SJSA1 (cell line): ENCODE measurements around the gene PRKCH. TPM values are rescaled to one million over a fixed set of nuclear protein-coding genes. Genes with fewer than 3 reads are reported as not detected.

Experiments used
- DNase-seq, 2 experiments: peaks; one replicate each; pipeline ENCODE4 v3.0.0-alpha.2; 2015 to 2020; ENCODE audit warnings: low spot score in 2 of 2, low read depth in 1 of 2
- H3K27ac ChIP-seq: fragments of 250-450 bp; sonication (Bioruptor Pico); 2 replicates; pipeline ENCODE4 v1.5.1; 2020; ENCODE audit warnings: mild to moderate bottlenecking, moderate library complexity
- H3K27me3 ChIP-seq: fragments of 250-450 bp; sonication (Bioruptor Pico); replicated peaks from 2 replicates; pipeline ENCODE4 v1.5.1; 2020; ENCODE audit warnings: mild to moderate bottlenecking, moderate library complexity
- H3K36me3 ChIP-seq: fragments of 250-450 bp; sonication (Bioruptor Pico); 2 replicates; pipeline ENCODE4 v1.5.1; 2020; ENCODE audit warnings: mild to moderate bottlenecking
- H3K4me1 ChIP-seq: fragments of 250-450 bp; sonication (Bioruptor Pico); replicated peaks from 2 replicates; pipeline ENCODE4 v1.6.1; 2021; ENCODE audit warnings: mild to moderate bottlenecking
- H3K4me3 ChIP-seq: fragments of 250-450 bp; sonication (Bioruptor Pico); 2 replicates; pipeline ENCODE4 v1.5.1; 2020; ENCODE audit warnings: mild to moderate bottlenecking
- H3K9me3 ChIP-seq: fragments of 250-450 bp; sonication (Bioruptor Pico); replicated peaks from 2 replicates; pipeline ENCODE4 v1.5.1; 2020; ENCODE audit warnings: mild to moderate bottlenecking
- total RNA-seq: library from RNA; depleted of rRNA; stranded (reverse); fragments of >200 nt; shearing (Covaris generic); gene quantifications from 2 replicates; pipeline ENCODE4 v1.2.3, GENCODE V29; 2014

PRKCH gene
- total RNA-seq, 1 experiment from 2014 or later, result 5.7 TPM

DNA sequence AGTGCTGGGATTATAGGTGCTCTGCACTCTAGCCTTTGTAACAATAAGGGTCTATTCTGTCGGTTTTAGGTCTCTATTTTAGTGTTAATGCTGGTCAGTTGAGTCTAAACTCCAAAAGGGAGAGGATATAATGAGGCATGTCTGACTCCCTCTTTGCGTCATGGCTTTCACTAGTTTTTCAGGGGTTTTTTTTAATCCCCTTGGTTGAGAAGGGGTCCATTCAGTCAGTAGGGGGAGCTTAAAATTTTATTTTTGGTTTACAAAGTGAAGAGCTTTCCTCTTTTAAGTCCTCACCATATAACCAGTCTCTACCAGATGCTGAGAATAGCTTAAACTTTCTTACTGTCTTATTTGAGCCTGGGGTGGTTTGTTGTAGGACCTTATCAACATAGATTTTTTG is 106.9 kb downstream of the PRKCH start:
- H3K4me3 ChIP-seq, result no peak overlapping the region
- H3K27ac ChIP-seq, result no peak overlapping the region
- no peaks in the 10 kb centered on the region for H3K9me3 ChIP-seq
- no peaks in the 10 kb centered on the region for H3K4me1 ChIP-seq
- no peaks in the 10 kb centered on the region for H3K36me3 ChIP-seq
- no peaks in the 10 kb centered on the region for H3K27me3 ChIP-seq
- DNase-seq, result no peak

DNA sequence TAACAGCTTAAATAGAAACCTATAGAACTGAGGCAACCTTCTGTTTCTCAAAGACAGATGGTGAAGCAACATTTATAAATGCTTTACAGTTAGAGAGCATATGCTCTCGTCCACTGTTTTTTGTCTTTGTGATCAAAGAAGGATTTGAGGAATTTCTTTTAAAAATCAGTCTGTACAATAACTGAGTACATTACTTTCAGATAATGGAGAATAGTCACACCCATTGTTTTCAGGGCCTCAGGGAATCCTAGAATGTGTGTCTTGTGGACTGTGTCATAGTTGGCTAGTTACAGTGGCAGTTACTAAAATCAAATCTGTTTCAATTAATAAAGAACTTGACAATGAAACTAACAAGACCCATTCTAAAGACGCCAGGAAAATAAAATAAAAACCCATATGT is 107.9 kb downstream of the PRKCH start:
- DNase-seq, result no peak
- H3K36me3 ChIP-seq, result no peaks in the 10 kb centered on the region
- H3K27ac ChIP-seq, result no peak overlapping the region
- H3K4me3 ChIP-seq, result no peak overlapping the region
- H3K27me3 ChIP-seq, result no peaks in the 10 kb centered on the region
- H3K9me3 ChIP-seq, result no peaks in the 10 kb centered on the region
- H3K4me1 ChIP-seq, result no peaks in the 10 kb centered on the region; the same call in 1 of the 2 replicates

DNA sequence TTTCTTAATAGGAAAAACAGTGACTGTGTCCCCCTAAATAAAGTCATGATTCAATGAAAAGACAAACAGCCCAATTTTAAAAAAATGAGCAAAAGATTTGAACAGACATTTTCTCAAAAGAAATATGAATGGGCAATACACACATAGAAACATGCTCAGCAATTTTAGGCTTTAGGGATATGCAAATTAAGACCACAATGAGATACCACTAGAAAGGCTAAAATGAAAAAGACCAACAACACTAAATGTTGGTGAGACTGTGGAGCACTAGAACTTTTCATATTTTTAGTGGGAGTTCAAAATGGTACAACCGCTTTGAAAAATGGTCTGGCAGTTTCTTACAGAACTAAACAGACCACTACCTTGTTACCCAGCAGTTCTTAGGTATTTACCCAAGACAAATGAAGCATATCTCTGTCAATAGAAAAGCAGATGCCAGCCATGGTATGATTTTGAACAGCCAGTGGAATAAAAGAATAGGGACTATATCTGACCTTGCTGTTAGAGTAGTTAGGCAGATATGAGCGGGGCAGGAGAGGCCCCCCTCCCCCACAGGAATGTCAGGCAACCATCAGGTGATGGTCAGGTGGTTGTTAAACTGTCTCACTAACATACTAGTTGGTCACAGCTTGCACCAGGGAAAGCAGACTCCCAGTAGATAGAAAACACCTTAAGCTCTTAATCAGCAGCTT is 108.8 kb downstream of the PRKCH start:
- no peaks in the 10 kb centered on the region; the same call in 1 of the 2 replicates for H3K4me1 ChIP-seq
- H3K27me3 ChIP-seq, result no peaks in the 10 kb centered on the region
- H3K27ac ChIP-seq, result no peak overlapping the region
- no peak for DNase-seq
- no peaks in the 10 kb centered on the region for H3K9me3 ChIP-seq
- H3K36me3 ChIP-seq, result no peaks in the 10 kb centered on the region
- H3K4me3 ChIP-seq, result no peak overlapping the region

DNA sequence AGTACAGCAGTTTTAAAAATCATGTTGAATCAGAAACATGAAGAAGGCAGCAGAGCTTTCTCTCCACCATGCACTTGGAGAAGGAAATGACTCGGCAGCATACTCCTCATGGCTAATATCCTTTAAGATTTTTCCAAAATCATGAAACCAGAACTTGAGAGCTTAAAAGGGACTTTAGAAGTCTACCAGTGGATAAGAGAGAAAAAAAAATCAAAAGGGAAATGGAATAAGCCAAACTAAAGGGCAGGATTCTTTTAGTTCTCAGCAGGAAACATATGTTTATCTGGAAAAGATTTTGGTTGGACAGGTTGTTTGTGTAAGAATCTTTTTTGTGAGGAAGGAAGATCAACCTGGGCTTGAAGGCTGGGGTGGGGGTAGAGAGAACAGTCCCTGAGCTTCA is 111.8 kb downstream of the PRKCH start:
- DNase-seq, result no peak
- no peak overlapping the region for H3K4me3 ChIP-seq
- no peaks in the 10 kb centered on the region for H3K9me3 ChIP-seq
- H3K27me3 ChIP-seq, result 0 out of 2 replicates have a peak, but pooled peaks cover 3% of the 10 kb centered on the region
- peaks cover under 1% of the 10 kb centered on the region for H3K4me1 ChIP-seq
- no peaks in the 10 kb centered on the region for H3K36me3 ChIP-seq
- no peak overlapping the region for H3K27ac ChIP-seq

DNA sequence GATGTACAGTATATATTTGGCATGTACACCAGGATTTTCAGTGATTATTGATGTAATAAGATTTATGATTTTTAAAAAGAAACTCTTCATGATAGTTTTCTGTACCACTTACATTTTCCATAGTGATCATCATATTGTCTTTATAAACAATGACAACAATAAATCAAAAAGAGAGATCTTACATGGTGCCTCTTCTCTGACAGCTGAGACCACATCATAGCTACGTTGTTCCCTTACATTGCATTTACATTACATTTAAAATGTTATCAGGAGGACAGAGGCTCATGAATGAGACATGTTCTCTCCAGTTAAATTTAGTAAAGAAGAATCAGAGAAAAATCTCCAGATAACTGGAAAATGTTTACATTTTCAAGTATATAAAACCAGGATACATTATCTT is 112.4 kb downstream of the PRKCH start:
- H3K27ac ChIP-seq, result no peak overlapping the region
- peaks cover 7% of the 10 kb centered on the region for H3K4me1 ChIP-seq
- H3K36me3 ChIP-seq, result no peaks in the 10 kb centered on the region
- DNase-seq, result no peak
- 0 out of 2 replicates have a peak, but pooled peaks cover 3% of the 10 kb centered on the region for H3K27me3 ChIP-seq
- no peak overlapping the region for H3K4me3 ChIP-seq
- H3K9me3 ChIP-seq, result no peaks in the 10 kb centered on the region

DNA sequence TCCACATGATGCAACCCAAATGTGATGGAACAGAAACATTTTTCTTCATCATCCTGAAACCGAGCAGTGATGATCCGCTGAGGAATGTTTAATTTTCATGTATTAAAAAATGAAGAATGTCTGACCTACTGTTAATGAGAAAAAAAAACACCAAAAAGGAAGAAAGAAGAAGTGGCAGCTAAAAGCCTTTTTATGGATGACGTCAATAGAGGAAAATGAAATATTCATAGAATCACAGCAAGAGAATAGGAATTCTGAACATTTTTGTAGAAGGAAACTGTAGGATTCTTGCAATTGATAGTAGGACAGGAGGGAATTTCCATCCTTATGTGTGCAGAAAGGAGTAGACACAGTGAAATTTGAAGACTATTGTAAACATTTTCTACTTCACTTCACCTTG is 112.9 kb downstream of the PRKCH start:
- H3K27me3 ChIP-seq, result 0 out of 2 replicates have a peak, but pooled peaks cover 3% of the 10 kb centered on the region
- no peaks in the 10 kb centered on the region for H3K36me3 ChIP-seq
- peak in 1 of 2 experiments; percentile 3 for DNase-seq
- H3K27ac ChIP-seq, result no peak overlapping the region
- no peak overlapping the region for H3K4me3 ChIP-seq
- peaks cover 11% of the 10 kb centered on the region for H3K4me1 ChIP-seq
- no peaks in the 10 kb centered on the region for H3K9me3 ChIP-seq

DNA sequence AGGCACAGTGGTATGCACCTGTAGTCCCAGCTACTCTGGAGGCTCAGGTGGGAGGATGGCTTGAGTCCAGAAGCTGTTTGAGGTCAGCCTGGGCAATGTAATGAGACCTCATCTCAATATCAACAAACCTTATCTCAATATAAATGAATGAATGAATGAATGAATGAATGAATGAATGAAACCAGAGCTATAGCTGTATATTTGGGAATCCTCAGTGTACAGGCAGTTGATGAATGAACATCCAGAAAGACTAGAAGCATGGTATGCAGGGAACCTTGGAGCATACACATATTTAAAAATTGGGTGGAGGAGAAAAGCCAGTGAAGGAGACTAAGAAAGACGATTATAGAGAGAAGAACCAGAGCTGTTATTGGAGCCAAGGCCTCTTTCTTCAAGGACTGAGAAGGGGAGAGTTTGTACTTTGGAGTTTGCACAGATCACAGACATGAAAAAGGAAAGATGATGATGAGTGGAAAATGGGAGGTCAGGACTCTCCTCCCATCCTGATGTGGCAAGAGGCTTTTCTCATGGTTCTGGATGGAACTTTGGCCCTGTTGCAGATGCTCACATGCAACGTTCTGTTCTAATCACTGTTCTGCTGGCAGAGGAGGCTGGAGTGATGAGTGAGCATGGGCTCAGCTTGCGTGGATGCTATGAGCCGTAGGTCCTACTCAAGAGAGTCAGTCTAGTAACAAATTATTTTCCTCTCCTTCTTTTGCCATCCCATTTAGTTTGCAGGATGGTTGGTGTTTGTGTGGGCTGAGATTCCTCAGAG is 114.4 kb downstream of the PRKCH start:
- H3K4me1 ChIP-seq, result peaks cover 13% of the 10 kb centered on the region
- no peak overlapping the region for H3K4me3 ChIP-seq
- H3K27me3 ChIP-seq, result 0 out of 2 replicates have a peak, but pooled peaks cover 3% of the 10 kb centered on the region
- no peaks in the 10 kb centered on the region for H3K9me3 ChIP-seq
- H3K27ac ChIP-seq, result no peak overlapping the region
- no peaks in the 10 kb centered on the region for H3K36me3 ChIP-seq
- no peak for DNase-seq

DNA sequence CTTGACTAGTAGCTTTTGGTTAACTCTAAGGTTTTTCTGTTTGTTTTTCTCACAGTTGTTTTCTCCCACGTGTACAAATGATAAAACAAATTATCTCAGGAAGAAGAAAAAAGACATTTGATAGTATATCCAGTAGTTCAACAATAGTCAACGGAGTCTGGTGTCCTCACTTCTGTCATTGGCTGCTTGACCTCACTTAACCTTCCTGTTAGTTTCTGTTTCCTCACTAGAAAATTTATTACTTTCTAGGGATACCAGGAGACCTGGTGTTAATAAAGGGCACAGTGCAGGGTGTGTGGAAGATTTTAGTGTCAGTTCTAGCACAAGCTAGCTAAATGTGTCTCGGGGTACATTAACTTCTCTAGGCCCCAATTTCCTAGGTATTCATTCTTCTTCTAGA is 116.0 kb downstream of the PRKCH start:
- H3K27ac ChIP-seq, result no peak overlapping the region
- H3K4me1 ChIP-seq, result peaks cover 13% of the 10 kb centered on the region
- DNase-seq, result no peak
- H3K9me3 ChIP-seq, result no peaks in the 10 kb centered on the region
- 0 out of 2 replicates have a peak, but pooled peaks cover 3% of the 10 kb centered on the region for H3K27me3 ChIP-seq
- H3K4me3 ChIP-seq, result no peak overlapping the region
- H3K36me3 ChIP-seq, result no peaks in the 10 kb centered on the region

DNA sequence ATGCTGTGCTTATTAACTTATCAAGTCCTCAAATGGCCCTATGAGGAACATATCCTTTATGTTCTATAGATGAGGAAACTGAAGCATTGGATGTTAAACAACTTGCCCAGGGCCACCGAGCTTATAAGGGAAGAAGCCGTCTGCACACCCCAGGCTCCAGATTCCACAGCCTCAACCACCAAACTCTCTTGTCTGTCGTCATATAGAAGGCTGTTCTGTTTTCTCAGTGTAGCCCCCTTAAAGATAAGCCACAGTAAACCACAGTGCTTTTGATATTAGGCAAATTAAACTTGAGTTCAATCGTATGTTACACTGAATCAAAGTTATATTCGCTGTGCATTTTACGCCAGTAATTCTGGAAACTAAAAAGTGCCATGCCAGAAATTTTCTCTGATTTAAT is 116.7 kb downstream of the PRKCH start:
- H3K27me3 ChIP-seq, result 0 out of 2 replicates have a peak, but pooled peaks cover 3% of the 10 kb centered on the region
- no peaks in the 10 kb centered on the region for H3K9me3 ChIP-seq
- H3K27ac ChIP-seq, result no peak overlapping the region
- no peak overlapping the region for H3K4me3 ChIP-seq
- DNase-seq, result no peak
- peaks cover 13% of the 10 kb centered on the region for H3K4me1 ChIP-seq
- H3K36me3 ChIP-seq, result no peaks in the 10 kb centered on the region

DNA sequence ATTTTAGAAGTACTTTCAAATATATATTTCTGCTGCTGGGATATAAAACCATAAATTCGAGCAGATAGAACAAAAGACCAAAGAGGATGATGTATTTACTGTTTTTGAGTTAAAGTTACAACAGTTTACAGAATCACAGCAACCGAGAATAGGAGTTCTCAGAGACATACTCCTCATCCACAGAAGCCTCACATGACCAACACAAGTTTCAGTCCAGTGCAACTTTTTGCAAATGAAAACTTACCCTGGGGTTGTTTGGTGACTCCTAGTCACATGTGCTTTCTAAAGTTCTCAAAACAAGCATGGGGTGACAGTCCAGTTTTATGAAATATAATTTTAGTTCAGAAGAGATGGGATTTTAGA is 117.1 kb downstream of the PRKCH start:
- H3K4me1 ChIP-seq, result peaks cover 13% of the 10 kb centered on the region
- no peaks in the 10 kb centered on the region for H3K9me3 ChIP-seq
- DNase-seq, result no peak
- no peak overlapping the region for H3K4me3 ChIP-seq
- H3K27me3 ChIP-seq, result 0 out of 2 replicates have a peak, but pooled peaks cover 3% of the 10 kb centered on the region
- H3K36me3 ChIP-seq, result no peaks in the 10 kb centered on the region
- H3K27ac ChIP-seq, result no peak overlapping the region

DNA sequence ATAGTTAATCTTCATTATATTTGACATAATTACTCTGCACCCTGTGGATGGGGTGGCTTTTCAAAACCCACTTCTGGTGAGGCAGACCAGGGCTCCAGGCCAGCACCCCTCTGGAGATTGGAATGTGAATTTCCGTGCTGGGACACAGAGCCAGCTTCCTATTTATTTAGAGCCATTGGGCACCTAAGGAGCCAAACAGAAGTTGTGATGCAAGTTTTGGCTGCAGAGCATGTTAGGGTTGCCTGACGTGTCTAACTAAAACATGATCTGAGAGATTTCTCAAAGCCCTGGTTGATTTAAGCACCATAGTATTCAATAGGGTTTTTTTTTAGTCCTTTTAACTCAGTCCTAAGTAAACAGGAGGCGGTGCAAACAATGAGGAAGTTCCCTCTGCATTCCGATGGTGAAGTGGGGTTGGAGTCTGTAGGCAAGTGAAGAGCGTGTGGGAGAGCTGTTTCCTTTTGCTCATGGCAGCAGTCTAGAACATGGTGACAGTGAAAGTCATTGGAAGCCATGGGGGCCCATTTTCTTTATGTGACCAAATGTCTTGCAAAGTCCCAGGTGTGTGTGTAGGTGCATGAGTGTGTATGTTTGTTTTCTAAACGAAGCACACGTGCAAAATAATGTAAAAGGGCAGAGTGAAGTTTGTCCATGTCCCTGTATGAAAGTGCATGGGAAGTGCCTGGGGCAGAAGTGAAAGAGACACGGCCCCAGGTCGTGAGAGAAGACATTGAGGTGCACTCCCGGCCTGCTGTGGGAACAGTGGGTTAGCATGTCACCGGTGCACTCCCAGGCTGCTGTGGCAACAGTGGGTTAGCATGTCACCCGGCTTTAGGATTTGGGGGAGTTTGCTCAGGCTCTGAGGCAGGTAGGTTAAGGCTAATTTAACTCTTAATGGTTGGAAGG is 117.7 kb downstream of the PRKCH start:
- H3K9me3 ChIP-seq, result no peaks in the 10 kb centered on the region
- no peak overlapping the region for H3K4me3 ChIP-seq
- no peaks in the 10 kb centered on the region for H3K36me3 ChIP-seq
- no peak overlapping the region for H3K27ac ChIP-seq
- DNase-seq, result peak; percentile 54 to 68
- H3K27me3 ChIP-seq, result 0 out of 2 replicates have a peak, but pooled peaks cover 3% of the 10 kb centered on the region
- H3K4me1 ChIP-seq, result peaks cover 13% of the 10 kb centered on the region

DNA sequence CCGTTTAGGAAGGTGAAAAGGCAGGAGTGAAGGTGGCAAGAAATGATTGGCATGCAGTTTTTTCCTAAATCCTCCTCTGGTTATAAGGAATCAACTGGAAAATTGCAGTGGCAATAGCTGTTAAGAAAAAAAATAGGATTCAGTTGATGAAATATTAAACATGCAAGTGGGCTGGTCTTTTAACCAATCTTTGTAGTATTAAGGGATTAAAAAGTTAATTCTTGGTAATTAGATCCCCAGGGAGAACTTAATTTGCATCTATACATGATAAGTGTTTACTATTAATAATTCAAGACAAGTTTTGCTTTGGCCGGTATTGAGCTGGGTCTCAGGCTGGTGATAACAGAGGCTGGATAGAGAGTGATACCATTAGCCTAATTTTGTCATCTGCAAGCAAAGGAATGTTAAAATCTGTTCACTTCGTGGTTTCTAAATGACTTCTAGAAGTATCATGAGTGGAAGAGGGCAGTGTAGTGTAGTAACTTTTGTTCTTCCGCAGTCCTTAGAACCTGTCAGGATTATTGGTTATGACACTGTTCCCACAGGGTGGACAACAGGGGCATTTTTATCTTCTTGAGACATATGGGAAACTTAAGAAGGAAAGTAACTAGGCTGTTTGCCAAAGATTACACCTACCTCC is 118.5 kb downstream of the PRKCH start:
- H3K4me1 ChIP-seq, result peaks cover 13% of the 10 kb centered on the region
- H3K27ac ChIP-seq, result no peak overlapping the region
- DNase-seq, result no peak
- no peaks in the 10 kb centered on the region for H3K9me3 ChIP-seq
- 0 out of 2 replicates have a peak, but pooled peaks cover 3% of the 10 kb centered on the region for H3K27me3 ChIP-seq
- no peaks in the 10 kb centered on the region for H3K36me3 ChIP-seq
- H3K4me3 ChIP-seq, result no peak overlapping the region

DNA sequence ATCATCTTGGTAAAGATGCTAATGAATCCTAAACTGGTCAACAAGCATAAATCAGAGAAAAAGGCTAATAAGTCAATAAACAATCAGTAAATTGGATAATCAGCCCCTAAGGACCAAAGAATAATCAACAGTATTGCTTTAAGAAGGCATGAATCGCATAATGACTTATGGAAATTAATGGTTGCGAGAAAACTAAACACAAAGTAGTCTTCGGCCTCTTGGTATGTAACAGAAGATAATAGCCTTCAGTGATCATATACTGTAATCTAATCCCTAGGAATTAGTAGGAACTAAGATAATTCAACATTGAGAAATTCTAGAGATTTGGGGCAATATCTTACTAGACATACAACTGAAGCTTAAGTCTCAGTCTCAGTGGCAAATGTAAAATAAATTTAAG is 122.1 kb downstream of the PRKCH start:
- Histone ChIP-seq H3K27me3 (no peaks in the 10 kb centered on the region), H3K4me3 (no peak overlapping the region)

More for the DNA sequence above, 122.1 kb downstream of the PRKCH start:
- H3K36me3 ChIP-seq, result no peaks in the 10 kb centered on the region
- no peak overlapping the region for H3K27ac ChIP-seq
- peaks cover 10% of the 10 kb centered on the region for H3K4me1 ChIP-seq
- H3K9me3 ChIP-seq, result no peaks in the 10 kb centered on the region; the same call in 1 of the 2 replicates
- no peak for DNase-seq
